Neural progenitor cell (in vitro differentiated cells): ENCODE data around the gene CELF5. TPM values are rescaled to one million over a fixed set of nuclear protein-coding genes. Genes with fewer than 3 reads are reported as not detected.

ENCODE experiments used
- DNase-seq: peaks from one replicate; pipeline ENCODE4 v3.0.0-alpha.2; 2016; ENCODE audit warnings: low spot score
- H2AFZ ChIP-seq: fragments of 200-600 bp; sonication (generic); replicated peaks from 2 replicates; pipeline ENCODE4 v1.6.1; 2016; ENCODE audit warnings: antibody characterized with exemption
- H3F3A ChIP-seq: fragments of 200-600 bp; sonication (generic); 2 replicates; pipeline ENCODE4 v1.6.1; 2016; ENCODE audit warnings: antibody characterized with exemption, low read depth
- H3K27ac ChIP-seq: fragments of 200-600 bp; sonication (generic); 2 replicates; pipeline ENCODE4 v1.5.1; 2016; ENCODE audit warnings: mild to moderate bottlenecking
- H3K27me3 ChIP-seq: fragments of 200-600 bp; sonication (generic); 2 replicates; pipeline ENCODE4 v1.6.1; 2016; ENCODE audit warnings: mild to moderate bottlenecking, moderate library complexity
- H3K36me3 ChIP-seq: fragments of 200-600 bp; sonication (generic); 2 replicates; pipeline ENCODE4 v1.5.1; 2016
- H3K4me1 ChIP-seq: fragments of 200-600 bp; sonication (generic); 2 replicates; pipeline ENCODE4 v1.6.1; 2016; ENCODE audit warnings: mixed run types
- H3K4me2 ChIP-seq: fragments of 200-600 bp; sonication (generic); 2 replicates; pipeline ENCODE4 v1.6.1; 2016
- H3K4me3 ChIP-seq: fragments of 200-600 bp; sonication (generic); 2 replicates; pipeline ENCODE4 v1.5.1; 2016
- H3K79me2 ChIP-seq: fragments of 200-600 bp; sonication (generic); 2 replicates; pipeline ENCODE4 v1.6.1; 2016; ENCODE audit warnings: low read depth
- H3K9ac ChIP-seq: fragments of 200-600 bp; sonication (generic); 2 replicates; pipeline ENCODE4 v1.6.1; 2016
- H3K9me3 ChIP-seq: fragments of 200-600 bp; sonication (generic); 2 replicates; pipeline ENCODE4 v1.5.1; 2016; ENCODE audit warnings: low read depth
- H4K20me1 ChIP-seq: fragments of 200-600 bp; sonication (generic); 2 replicates; pipeline ENCODE4 v1.6.1; 2016; ENCODE audit warnings: low read depth
- H3K27ac Mint-ChIP-seq: 3 replicates; pipeline ENCODE4 v1.8.0; 2021; ENCODE audit warnings: mixed read lengths
- H3K27me3 Mint-ChIP-seq: 2 replicates; pipeline ENCODE4 v1.8.0; 2022; ENCODE audit warnings: low read depth, mild to moderate bottlenecking, inconsistent platforms, moderate library complexity, mixed read lengths; ENCODE audit not compliant: insufficient read depth
- H3K36me3 Mint-ChIP-seq: 3 replicates; pipeline ENCODE4 v1.8.0; 2021; ENCODE audit warnings: mixed read lengths
- H3K4me1 Mint-ChIP-seq: 3 replicates; pipeline ENCODE4 v1.8.0; 2021; ENCODE audit warnings: mixed read lengths
- H3K4me3 Mint-ChIP-seq: 3 replicates; pipeline ENCODE4 v1.8.0; 2021; ENCODE audit warnings: mild to moderate bottlenecking, moderate library complexity, mixed read lengths
- H3K9me3 Mint-ChIP-seq: 3 replicates; pipeline ENCODE4 v1.8.0; 2020; ENCODE audit warnings: mixed read lengths
- EZH2 ChIP-seq: fragments of 200-600 bp; sonication (generic); IDR thresholded peaks from 2 replicates; pipeline ENCODE4 v1.6.1; 2017; ENCODE audit warnings: antibody characterized with exemption, mild to moderate bottlenecking, moderate library complexity
- EZH2phosphoT487 ChIP-seq: fragments of 200-600 bp; sonication (generic); IDR thresholded peaks from 2 replicates; pipeline ENCODE4 v1.6.1; 2017; ENCODE audit warnings: antibody characterized with exemption
- total RNA-seq: library from RNA; depleted of rRNA; stranded (reverse); fragments of >200 nt; gene quantifications from 2 replicates; pipeline ENCODE4 v1.2.3, GENCODE V29; 2015; ENCODE audit warnings: low replicate concordance
- TF ChIP-seq, protein P1 (sequence below): fragments of 200-600 bp; sonication (generic); IDR thresholded peaks from 2 replicates; pipeline ENCODE4 v1.5.1; 2017; ENCODE audit warnings: antibody characterized with exemption, mild to moderate bottlenecking

CELF5 gene
- total RNA-seq, 1 donor from 2014 or later, result 7.9 TPM

DNA sequence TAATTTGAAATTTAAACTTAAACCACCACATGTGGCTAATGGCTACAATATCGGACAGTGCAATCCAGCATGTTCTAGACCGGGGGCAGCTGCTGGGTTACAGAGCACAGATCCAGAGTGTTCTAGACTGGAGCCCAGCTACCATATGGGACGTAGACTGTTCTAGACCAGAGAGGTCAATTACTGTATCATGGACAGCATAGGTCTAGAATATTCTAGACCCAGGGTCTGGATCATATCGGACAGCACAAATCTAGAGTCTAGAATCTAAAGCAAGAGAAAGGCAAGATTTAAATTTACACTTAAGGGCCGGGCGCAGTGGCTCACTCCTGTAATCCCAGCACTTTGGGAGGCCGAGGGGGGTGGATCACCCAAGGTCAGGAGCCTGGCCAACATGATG lies 37.9 kb downstream of the CELF5 start:
- Mint-ChIP-seq H3K9me3 (peaks cover 4% of the 10 kb centered on the region), H3K4me3 (no peak overlapping the region), H3K27me3 (peaks cover 4% of the 10 kb centered on the region), H3K4me1 (peaks cover 2% of the 10 kb centered on the region), H3K36me3 (no peaks in the 10 kb centered on the region), H3K27ac (no peak overlapping the region)
- Histone ChIP-seq H3F3A (no peaks in the 10 kb centered on the region), H3K36me3 (no peaks in the 10 kb centered on the region), H3K4me3 (no peak overlapping the region), H2AFZ (no peak overlapping the region), H3K79me2 (no peaks in the 10 kb centered on the region), H3K27ac (no peak overlapping the region), H3K4me2 (no peak overlapping the region), H3K9ac (no peak overlapping the region), H3K27me3 (no peaks in the 10 kb centered on the region), H3K9me3 (no peaks in the 10 kb centered on the region), H4K20me1 (peaks cover 4% of the 10 kb centered on the region), H3K4me1 (no peaks in the 10 kb centered on the region)
- TF ChIP-seq EZH2, result no peak
- DNase-seq, result no peak

- H3K9ac ChIP-seq, result no peak overlapping the region
- no peak overlapping the region for H3K27ac ChIP-seq
- no peak overlapping the region for H2AFZ ChIP-seq
- peaks cover 8% of the 10 kb centered on the region for H3K27me3 ChIP-seq
- no peak overlapping the region for H3K4me3 ChIP-seq
- H3K9me3 ChIP-seq, result no peaks in the 10 kb centered on the region
- H3K36me3 ChIP-seq, result no peaks in the 10 kb centered on the region
- peaks cover 4% of the 10 kb centered on the region for H3K27me3 Mint-ChIP-seq
- DNase-seq, result no peak
- H3F3A ChIP-seq, result no peaks in the 10 kb centered on the region
- no peaks in the 10 kb centered on the region for H3K4me1 ChIP-seq
- H3K4me3 Mint-ChIP-seq, result no peak overlapping the region
- H3K27ac Mint-ChIP-seq, result no peak overlapping the region
- TF ChIP-seq EZH2 (no peak), EZH2phosphoT487 (no peak)
- TF ChIP-seq, protein P1, sequence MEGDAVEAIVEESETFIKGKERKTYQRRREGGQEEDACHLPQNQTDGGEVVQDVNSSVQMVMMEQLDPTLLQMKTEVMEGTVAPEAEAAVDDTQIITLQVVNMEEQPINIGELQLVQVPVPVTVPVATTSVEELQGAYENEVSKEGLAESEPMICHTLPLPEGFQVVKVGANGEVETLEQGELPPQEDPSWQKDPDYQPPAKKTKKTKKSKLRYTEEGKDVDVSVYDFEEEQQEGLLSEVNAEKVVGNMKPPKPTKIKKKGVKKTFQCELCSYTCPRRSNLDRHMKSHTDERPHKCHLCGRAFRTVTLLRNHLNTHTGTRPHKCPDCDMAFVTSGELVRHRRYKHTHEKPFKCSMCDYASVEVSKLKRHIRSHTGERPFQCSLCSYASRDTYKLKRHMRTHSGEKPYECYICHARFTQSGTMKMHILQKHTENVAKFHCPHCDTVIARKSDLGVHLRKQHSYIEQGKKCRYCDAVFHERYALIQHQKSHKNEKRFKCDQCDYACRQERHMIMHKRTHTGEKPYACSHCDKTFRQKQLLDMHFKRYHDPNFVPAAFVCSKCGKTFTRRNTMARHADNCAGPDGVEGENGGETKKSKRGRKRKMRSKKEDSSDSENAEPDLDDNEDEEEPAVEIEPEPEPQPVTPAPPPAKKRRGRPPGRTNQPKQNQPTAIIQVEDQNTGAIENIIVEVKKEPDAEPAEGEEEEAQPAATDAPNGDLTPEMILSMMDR, result no peak
- no peaks in the 10 kb centered on the region for H3K36me3 Mint-ChIP-seq
- H3K9me3 Mint-ChIP-seq, result peaks cover 4% of the 10 kb centered on the region
- H3K4me1 Mint-ChIP-seq, result peaks cover 5% of the 10 kb centered on the region
- H3K79me2 ChIP-seq, result no peaks in the 10 kb centered on the region
- H3K4me2 ChIP-seq, result no peak overlapping the region
- peaks cover 6% of the 10 kb centered on the region for H4K20me1 ChIP-seq
These were observed 39.4 kb downstream of the CELF5 start for GRCh38 chr19:3263866-3264265.

- Histone ChIP-seq H3K27ac (no peak overlapping the region), H3F3A (no peaks in the 10 kb centered on the region), H4K20me1 (peaks cover 19% of the 10 kb centered on the region), H3K4me3 (no peak overlapping the region), H3K9ac (no peak overlapping the region), H3K4me2 (no peak overlapping the region), H3K9me3 (no peaks in the 10 kb centered on the region), H2AFZ (no peak overlapping the region), H3K27me3 (peaks cover 23% of the 10 kb centered on the region), H3K79me2 (no peaks in the 10 kb centered on the region), H3K4me1 (no peaks in the 10 kb centered on the region), H3K36me3 (no peaks in the 10 kb centered on the region)
- no peaks in the 10 kb centered on the region for H3K36me3 Mint-ChIP-seq
- no peak overlapping the region for H3K27ac Mint-ChIP-seq
- peaks cover 4% of the 10 kb centered on the region for H3K9me3 Mint-ChIP-seq
- H3K27me3 Mint-ChIP-seq, result peaks cover 12% of the 10 kb centered on the region
- peaks cover 11% of the 10 kb centered on the region for H3K4me1 Mint-ChIP-seq
- no peak for DNase-seq
- TF ChIP-seq, protein P1, result no peak
- no peak for TF ChIP-seq EZH2
- no peak for TF ChIP-seq EZH2phosphoT487
- H3K4me3 Mint-ChIP-seq, result no peak overlapping the region
These were observed 41.0 kb downstream of the CELF5 start for GRCh38 chr19:3265432-3265831.

DNA sequence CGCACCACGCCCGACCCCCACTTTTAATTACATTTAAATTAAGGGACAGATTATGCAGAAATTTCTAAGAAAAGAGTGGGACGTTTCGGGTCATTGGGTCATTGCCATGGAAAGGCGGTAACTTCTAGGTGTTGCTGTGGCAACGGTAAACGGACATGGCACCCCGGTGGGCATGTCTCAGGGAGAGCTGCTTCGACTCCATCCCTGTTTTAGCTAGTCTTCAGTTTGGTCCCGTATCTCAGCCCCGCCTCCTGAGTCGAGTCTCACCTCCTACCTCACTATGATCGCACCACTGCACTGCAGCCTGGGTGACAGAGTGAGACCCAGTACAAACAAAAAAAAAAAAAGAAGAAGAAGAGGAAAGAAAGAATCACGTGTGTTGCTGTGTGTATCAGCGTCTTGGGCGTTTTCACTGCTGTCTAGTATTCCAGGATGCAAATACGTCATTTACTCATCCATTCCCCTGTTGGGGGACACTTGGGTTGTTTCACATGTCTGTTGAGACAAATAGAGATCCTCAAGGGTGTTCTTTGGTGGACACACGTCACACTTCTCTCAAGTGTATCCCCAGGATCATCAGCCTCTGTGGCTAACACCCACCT lies 41.7 kb downstream of the CELF5 start:
- Histone ChIP-seq H3K27ac (no peak overlapping the region), H3K9me3 (no peaks in the 10 kb centered on the region), H3K4me2 (no peak overlapping the region), H3K4me3 (no peak overlapping the region), H4K20me1 (peaks cover 26% of the 10 kb centered on the region), H3K27me3 (peaks cover 26% of the 10 kb centered on the region), H3F3A (no peaks in the 10 kb centered on the region), H3K9ac (no peak overlapping the region), H3K79me2 (no peaks in the 10 kb centered on the region), H3K36me3 (no peaks in the 10 kb centered on the region), H2AFZ (no peak overlapping the region), H3K4me1 (no peaks in the 10 kb centered on the region)
- H3K27ac Mint-ChIP-seq, result no peak overlapping the region
- H3K9me3 Mint-ChIP-seq, result peaks cover 4% of the 10 kb centered on the region
- H3K36me3 Mint-ChIP-seq, result no peaks in the 10 kb centered on the region
- peaks cover 11% of the 10 kb centered on the region for H3K4me1 Mint-ChIP-seq
- H3K27me3 Mint-ChIP-seq, result peaks cover 12% of the 10 kb centered on the region
- H3K4me3 Mint-ChIP-seq, result peak overlapping the region; percentile 39
- no peak for DNase-seq
- no peak for TF ChIP-seq EZH2
- TF ChIP-seq EZH2phosphoT487, result no peak
- TF ChIP-seq, protein P1, result no peak
